Right atrium auricular region (tissue), 2 donors: ENCODE measurements around the gene TMEM117. TPM values are rescaled to one million over a fixed set of nuclear protein-coding genes. Genes with fewer than 3 reads are reported as not detected.

Source experiments
- DNase-seq: peaks from one replicate; pipeline ENCODE4 v3.0.0-alpha.2; 2019; ENCODE audit warnings: low spot score
- H3K27ac ChIP-seq, 2 donors: fragments of 200-600 bp; sonication (generic); 1 replicate in 1 of 2; 2 replicates in 1 of 2; pipeline ENCODE4 v1.5.1; 2016 to 2019
- H3K27me3 ChIP-seq, 2 donors: fragments of 200-600 bp; sonication (generic); one replicate each; pipeline versions ENCODE4 v1.5.1 to v1.6.0; 2017 to 2019
- H3K36me3 ChIP-seq: fragments of 200-600 bp; sonication (generic); one replicate; pipeline ENCODE4 v1.5.1; 2016
- H3K4me1 ChIP-seq, 2 donors: fragments of 200-600 bp; sonication (generic); one replicate each; pipeline versions ENCODE4 v1.5.1 to v1.6.0; 2017 to 2019
- H3K4me3 ChIP-seq, 2 donors: fragments of 200-600 bp; sonication (generic); 1 replicate in 1 of 2; 2 replicates in 1 of 2; pipeline ENCODE4 v1.5.1; 2017 to 2019; ENCODE audit warnings: mild to moderate bottlenecking in 1 of 2, moderate library complexity in 1 of 2
- H3K9me3 ChIP-seq, 2 donors: fragments of 200-600 bp; sonication (generic); one replicate each; pipeline ENCODE4 v1.5.1; 2019
- CTCF ChIP-seq, 2 donors: fragments of 200-600 bp; sonication (generic); IDR thresholded peaks; one replicate each; pipeline ENCODE4 v1.5.1; 2019; ENCODE audit warnings: antibody characterized with exemption in 2 of 2
- total RNA-seq, 2 donors: library from RNA; depleted of rRNA; stranded (reverse); fragments of >200 nt; gene quantifications; one replicate each; pipeline ENCODE4 v1.1.0, GENCODE V29; 2016

The TMEM117 gene
- total RNA-seq, 2 donors from 2014 or later = 10.8 to 24.1 TPM

- no peak for DNase-seq
- Histone ChIP-seq H3K4me1 (peaks cover 0 to 12% of the 10 kb centered on the region in 2 donors), H3K9me3 (no peaks in the 10 kb centered on the region), H3K36me3 (no peaks in the 10 kb centered on the region), H3K27ac (no peak overlapping the region), H3K4me3 (no peak overlapping the region), H3K27me3 (no peaks in the 10 kb centered on the region)
- TF ChIP-seq CTCF (IDR thresholded peaks at IDR 0.05) = no peak
Measured at GRCh38 chr12:43832463-43833168, 3.3 kb upstream of the TMEM117 start.

- DNase-seq = no peak
- Histone ChIP-seq H3K4me3 (peak overlapping the region; percentile 75 to 76), H3K27me3 (no peaks in the 10 kb centered on the region), H3K36me3 (no peaks in the 10 kb centered on the region), H3K27ac (peak overlapping the region; percentile 96 to 98), H3K4me1 (peaks cover 0 to 12% of the 10 kb centered on the region in 2 donors), H3K9me3 (no peaks in the 10 kb centered on the region)
- TF ChIP-seq CTCF (IDR thresholded peaks at IDR 0.05) = no peak
Measured at GRCh38 chr12:43835264-43835655, 621 bp upstream of the TMEM117 start.

- Histone ChIP-seq H3K4me3 (peak overlapping the region; percentile 75 to 76), H3K27ac (peak overlapping the region; percentile 96 to 98), H3K27me3 (no peaks in the 10 kb centered on the region), H3K4me1 (peaks cover 0 to 12% of the 10 kb centered on the region in 2 donors), H3K9me3 (no peaks in the 10 kb centered on the region), H3K36me3 (no peaks in the 10 kb centered on the region)
- TF ChIP-seq CTCF (IDR thresholded peaks at IDR 0.05) = no peak
- no peak for DNase-seq
Measured at GRCh38 chr12:43836475-43836989, 651 bp downstream of the TMEM117 start.

- no peak for DNase-seq
- no peak overlapping the region for H3K27ac ChIP-seq
- no peaks in the 10 kb centered on the region for H3K27me3 ChIP-seq
- peaks cover 5% of the 10 kb centered on the region for H3K36me3 ChIP-seq
- no peak for TF ChIP-seq CTCF (IDR thresholded peaks at IDR 0.05)
- no peak overlapping the region for H3K4me3 ChIP-seq
- H3K4me1 ChIP-seq = peaks cover 0 to 3% of the 10 kb centered on the region in 2 donors
- H3K9me3 ChIP-seq = no peaks in the 10 kb centered on the region
Measured at GRCh38 chr12:43840338-43840737, 4.5 kb downstream of the TMEM117 start.

- H3K4me3 ChIP-seq = no peak overlapping the region
- no peak for TF ChIP-seq CTCF (IDR thresholded peaks at IDR 0.05)
- peaks cover 9% of the 10 kb centered on the region for H3K36me3 ChIP-seq
- no peaks in the 10 kb centered on the region for H3K27me3 ChIP-seq
- no peaks in the 10 kb centered on the region for H3K9me3 ChIP-seq
- DNase-seq = no peak
- H3K4me1 ChIP-seq = no peaks in the 10 kb centered on the region
- no peak overlapping the region for H3K27ac ChIP-seq
Measured at GRCh38 chr12:43841253-43841652, 5.4 kb downstream of the TMEM117 start.
